GM12873 (cell line): ENCODE data around the gene MS4A4A.

Experiments used
- TF ChIP-seq, protein P1 (sequence below): IDR thresholded peaks from 2 replicates; pipeline ENCODE4 v1.5.1; 2012; ENCODE audit warnings: low read depth, mild to moderate bottlenecking, moderate library complexity, low read length, control low read depth; ENCODE audit not compliant: insufficient read depth; ENCODE audit errors: missing control alignments

The MS4A4A gene

DNA sequence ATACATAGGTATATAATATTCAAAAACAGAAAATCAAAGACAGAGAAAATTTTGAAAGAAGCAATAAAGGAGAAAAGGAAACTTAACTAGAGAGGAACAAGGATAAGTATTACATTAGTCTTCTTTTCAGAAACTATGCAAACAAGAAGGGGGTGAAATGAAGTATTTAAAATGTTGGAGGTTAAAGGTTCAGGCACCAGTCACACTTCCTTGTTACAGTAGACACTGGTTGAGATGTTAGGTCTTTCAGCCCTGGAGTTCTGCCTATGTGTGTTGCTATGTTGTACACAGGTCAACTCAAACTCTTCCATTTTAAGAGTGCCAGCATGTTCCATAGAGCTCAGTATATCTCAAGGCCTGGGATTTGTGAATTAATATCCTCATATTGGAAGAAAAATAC, 6.0 kb upstream of the MS4A4A start:
- TF ChIP-seq, protein P1, sequence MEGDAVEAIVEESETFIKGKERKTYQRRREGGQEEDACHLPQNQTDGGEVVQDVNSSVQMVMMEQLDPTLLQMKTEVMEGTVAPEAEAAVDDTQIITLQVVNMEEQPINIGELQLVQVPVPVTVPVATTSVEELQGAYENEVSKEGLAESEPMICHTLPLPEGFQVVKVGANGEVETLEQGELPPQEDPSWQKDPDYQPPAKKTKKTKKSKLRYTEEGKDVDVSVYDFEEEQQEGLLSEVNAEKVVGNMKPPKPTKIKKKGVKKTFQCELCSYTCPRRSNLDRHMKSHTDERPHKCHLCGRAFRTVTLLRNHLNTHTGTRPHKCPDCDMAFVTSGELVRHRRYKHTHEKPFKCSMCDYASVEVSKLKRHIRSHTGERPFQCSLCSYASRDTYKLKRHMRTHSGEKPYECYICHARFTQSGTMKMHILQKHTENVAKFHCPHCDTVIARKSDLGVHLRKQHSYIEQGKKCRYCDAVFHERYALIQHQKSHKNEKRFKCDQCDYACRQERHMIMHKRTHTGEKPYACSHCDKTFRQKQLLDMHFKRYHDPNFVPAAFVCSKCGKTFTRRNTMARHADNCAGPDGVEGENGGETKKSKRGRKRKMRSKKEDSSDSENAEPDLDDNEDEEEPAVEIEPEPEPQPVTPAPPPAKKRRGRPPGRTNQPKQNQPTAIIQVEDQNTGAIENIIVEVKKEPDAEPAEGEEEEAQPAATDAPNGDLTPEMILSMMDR: no peak

GRCh38 chr11:60281485-60281884, 1.0 kb downstream of the MS4A4A start:
- TF ChIP-seq, protein P1: no peak

- TF ChIP-seq, protein P1: no peak
These were observed 1.8 kb downstream of the MS4A4A start for GRCh38 chr11:60282286-60282685.

DNA sequence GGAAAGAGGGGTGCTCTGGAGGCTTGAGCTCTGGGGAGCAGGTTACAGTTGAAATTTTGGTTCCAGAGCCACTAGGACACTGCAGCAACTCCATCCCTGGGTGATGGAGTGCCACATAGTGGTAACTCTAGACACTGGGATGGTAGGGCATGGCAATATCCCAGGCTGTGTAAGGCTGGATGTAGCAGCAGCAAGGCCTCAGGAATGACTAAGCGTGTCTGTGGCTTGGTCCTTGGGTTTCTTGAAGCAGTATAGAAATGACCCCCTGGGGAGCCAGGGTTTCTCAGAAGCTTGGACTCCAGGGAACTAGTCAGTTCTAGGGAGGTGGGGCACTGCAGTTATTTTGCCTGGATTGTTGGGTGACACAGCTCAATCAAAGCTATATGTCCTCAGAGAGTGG, 8.1 kb downstream of the MS4A4A start:
- TF ChIP-seq, protein P1: no peak

GRCh38 chr11:60292145-60292544, 11.7 kb downstream of the MS4A4A start:
- TF ChIP-seq, protein P1: no peak

DNA sequence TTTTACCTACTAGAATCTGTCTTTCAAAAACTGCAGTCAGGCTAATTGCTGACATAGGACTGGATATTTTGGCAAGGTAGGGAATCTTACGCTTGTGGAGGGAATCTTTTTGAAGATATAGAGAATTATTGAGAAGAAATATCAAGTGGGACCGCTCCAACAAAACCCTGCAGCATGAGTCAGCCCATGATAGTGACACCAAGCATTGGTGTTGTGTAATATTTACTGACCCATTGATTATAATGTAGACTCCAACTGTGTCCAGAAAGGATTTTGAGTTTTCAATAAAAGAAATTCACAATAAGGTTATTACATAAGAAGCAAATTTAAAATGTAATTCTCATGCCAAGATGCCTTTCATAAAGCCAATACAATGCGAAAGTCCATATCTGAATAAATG, 20.7 kb downstream of the MS4A4A start:
- TF ChIP-seq, protein P1: no peak

DNA sequence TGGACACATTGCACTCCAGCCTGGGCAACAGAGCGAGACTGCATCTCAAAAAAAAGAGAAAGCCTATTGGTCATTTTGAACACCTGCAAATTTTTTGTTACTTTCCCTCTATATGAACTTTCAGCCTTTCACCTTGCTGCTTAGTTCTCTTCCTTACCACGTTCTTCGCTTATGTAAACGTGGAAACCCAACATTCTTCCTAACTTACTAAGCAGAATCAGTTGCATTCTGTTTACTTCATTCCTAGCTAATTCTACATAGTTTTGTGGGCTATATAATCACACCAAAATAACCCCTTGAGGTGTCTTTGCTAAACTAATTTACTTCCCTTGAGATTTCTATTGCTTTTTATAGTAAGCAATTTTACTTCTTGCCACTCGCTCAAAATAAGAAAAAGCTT, 23.2 kb downstream of the MS4A4A start:
- TF ChIP-seq, protein P1: no peak
